Thymus (tissue), 11 donors: Measurements from ENCODE around the gene KIRREL1. TPM values are rescaled to one million over a fixed set of nuclear protein-coding genes. Genes with fewer than 3 reads are reported as not detected.
A peak's percentile ranks its signal among the peaks of the same experiment; 100 is the strongest.

Source experiments
- DNase-seq, 9 donors: peaks; one replicate each; pipeline ENCODE4 v3.0.0-alpha.2; 2013; ENCODE audit warnings: low spot score in 9 of 9, low read depth in 6 of 9, missing footprints in 1 of 9
- H3K27ac ChIP-seq, 2 donors: one replicate each; pipeline ENCODE4 v1.5.1; 2013; ENCODE audit warnings: control low read depth in 1 of 2, low read depth in 1 of 2, low read length in 1 of 2, mild to moderate bottlenecking in 1 of 2, moderate library complexity in 1 of 2
- H3K27me3 ChIP-seq, 2 donors: one replicate each; pipeline ENCODE4 v1.5.1; 2013; ENCODE audit warnings: low read length in 1 of 2; ENCODE audit not compliant: control insufficient read depth in 2 of 2, insufficient read depth in 1 of 2
- H3K36me3 ChIP-seq, 2 donors: one replicate each; pipeline ENCODE4 v1.5.1; 2013; ENCODE audit warnings: low read length in 1 of 2, mild to moderate bottlenecking in 1 of 2, moderate library complexity in 1 of 2; ENCODE audit not compliant: control insufficient read depth in 2 of 2, insufficient read depth in 2 of 2
- H3K4me1 ChIP-seq, 2 donors: one replicate each; pipeline ENCODE4 v1.5.1; 2013; ENCODE audit warnings: low read length in 2 of 2; ENCODE audit not compliant: control insufficient read depth in 2 of 2, insufficient read depth in 2 of 2
- H3K4me3 ChIP-seq, 2 donors: one replicate each; pipeline ENCODE4 v1.5.1; 2013; ENCODE audit warnings: low read length in 2 of 2, control low read depth in 1 of 2, mild to moderate bottlenecking in 1 of 2
- H3K9me3 ChIP-seq, 2 donors: one replicate each; pipeline ENCODE4 v1.5.1; 2013; ENCODE audit warnings: low read length in 1 of 2, mild to moderate bottlenecking in 1 of 2; ENCODE audit not compliant: control insufficient read depth in 2 of 2, insufficient read depth in 1 of 2
- WGBS: extraction: QIAGEN DNeasy Blood & Tissue Kit; methylation state at CpG from one replicate; pipeline ENCODE4 v1.1.7; 2013; 5-methylcytosine and 5-hydroxymethylcytosine counted together
- polyA plus RNA-seq: library from polyadenylated mRNA; stranded (reverse); fragments of 200-250 nt; gene quantifications from one replicate; pipeline ENCODE4 v1.2.3, GENCODE V29; 2013
- total RNA-seq: library from RNA; stranded (reverse); fragments of 120-200 nt; gene quantifications from one replicate; pipeline ENCODE4 v1.2.4, GENCODE V29; 2013
- donor health status: healthy.

KIRREL1 gene
- total and polyA plus RNA-seq, 2 donors, result 3.4 to 5.9 TPM

DNA sequence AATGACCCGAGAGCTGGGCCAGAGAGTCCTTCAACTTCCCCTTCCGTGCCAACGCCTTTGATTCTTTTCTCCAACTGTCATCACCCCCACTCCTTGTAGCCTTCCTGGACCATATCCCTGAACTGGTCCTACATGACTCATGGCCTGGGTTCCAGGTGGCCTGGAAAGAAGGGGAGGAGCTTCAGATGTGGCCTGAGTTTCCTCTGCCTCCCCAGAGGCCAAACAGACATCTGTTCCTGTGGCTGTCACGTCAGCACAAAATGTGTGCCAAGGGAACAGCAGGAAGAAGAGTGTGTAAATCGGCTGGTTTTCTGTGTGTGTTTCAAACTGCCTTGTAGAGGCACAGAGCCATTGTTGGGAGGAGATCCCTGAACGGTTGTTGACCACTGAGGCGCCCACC is 24.9 kb upstream of the KIRREL1 start:
- no peak for DNase-seq
- no peaks in the 10 kb centered on the region for H3K36me3 ChIP-seq
- 67% methylated on average over 7 of the region's 7 CpGs for WGBS
- no peaks in the 10 kb centered on the region for H3K27me3 ChIP-seq
- no peak overlapping the region for H3K27ac ChIP-seq
- H3K4me3 ChIP-seq, result no peak overlapping the region
- H3K9me3 ChIP-seq, result peaks cover 2 to 8% of the 10 kb centered on the region in 2 donors
- peaks cover 0 to 13% of the 10 kb centered on the region in 2 donors for H3K4me1 ChIP-seq

DNA sequence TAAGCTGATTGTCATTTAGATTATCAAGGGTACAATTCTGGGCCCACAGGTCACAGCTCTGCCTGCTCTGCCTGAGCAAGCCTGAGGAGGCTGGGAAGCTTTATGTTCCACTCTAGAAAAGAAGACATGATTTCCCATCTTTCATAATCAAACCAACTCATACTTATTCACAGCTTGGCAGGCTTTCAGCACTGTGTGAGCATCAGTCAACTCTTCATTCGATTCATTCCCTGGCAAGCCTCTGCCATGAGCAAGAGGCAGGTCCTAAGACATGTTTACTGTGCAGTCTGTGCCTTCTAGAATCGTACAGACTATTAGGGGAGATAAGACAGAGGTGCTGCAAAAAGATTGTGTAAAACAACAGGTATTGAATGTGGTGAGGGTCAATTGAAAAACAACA is 24.5 kb upstream of the KIRREL1 start:
- Histone ChIP-seq H3K27ac (no peak overlapping the region), H3K4me3 (no peak overlapping the region), H3K27me3 (no peaks in the 10 kb centered on the region), H3K4me1 (peaks cover 0 to 10% of the 10 kb centered on the region in 2 donors), H3K36me3 (no peaks in the 10 kb centered on the region), H3K9me3 (peaks cover 2 to 8% of the 10 kb centered on the region in 2 donors)
- DNase-seq, result no peak
- 88% methylated on average over 2 of the region's 2 CpGs for whole genome bisulfite sequencing

- Histone ChIP-seq H3K27me3 (no peaks in the 10 kb centered on the region), H3K4me1 (peaks cover 0 to 10% of the 10 kb centered on the region in 2 donors), H3K36me3 (no peaks in the 10 kb centered on the region), H3K27ac (no peak overlapping the region), H3K9me3 (peaks cover 2 to 8% of the 10 kb centered on the region in 2 donors), H3K4me3 (no peak overlapping the region)
- peak in 2 of 9 donors; percentile 47 to 56 for DNase-seq
- WGBS, result 76% methylated on average over 3 of the region's 3 CpGs
These were observed 23.6 kb upstream of the KIRREL1 start for GRCh38 chr1:157969697-157970485.

- no peak overlapping the region for H3K4me3 ChIP-seq
- no peaks in the 10 kb centered on the region for H3K36me3 ChIP-seq
- H3K4me1 ChIP-seq, result peaks cover 0 to 10% of the 10 kb centered on the region in 2 donors
- H3K27me3 ChIP-seq, result no peaks in the 10 kb centered on the region
- H3K9me3 ChIP-seq, result peaks cover 2 to 8% of the 10 kb centered on the region in 2 donors
- no peak for DNase-seq
- no peak overlapping the region for H3K27ac ChIP-seq
These were observed 21.7 kb upstream of the KIRREL1 start for GRCh38 chr1:157971769-157972168.

DNA sequence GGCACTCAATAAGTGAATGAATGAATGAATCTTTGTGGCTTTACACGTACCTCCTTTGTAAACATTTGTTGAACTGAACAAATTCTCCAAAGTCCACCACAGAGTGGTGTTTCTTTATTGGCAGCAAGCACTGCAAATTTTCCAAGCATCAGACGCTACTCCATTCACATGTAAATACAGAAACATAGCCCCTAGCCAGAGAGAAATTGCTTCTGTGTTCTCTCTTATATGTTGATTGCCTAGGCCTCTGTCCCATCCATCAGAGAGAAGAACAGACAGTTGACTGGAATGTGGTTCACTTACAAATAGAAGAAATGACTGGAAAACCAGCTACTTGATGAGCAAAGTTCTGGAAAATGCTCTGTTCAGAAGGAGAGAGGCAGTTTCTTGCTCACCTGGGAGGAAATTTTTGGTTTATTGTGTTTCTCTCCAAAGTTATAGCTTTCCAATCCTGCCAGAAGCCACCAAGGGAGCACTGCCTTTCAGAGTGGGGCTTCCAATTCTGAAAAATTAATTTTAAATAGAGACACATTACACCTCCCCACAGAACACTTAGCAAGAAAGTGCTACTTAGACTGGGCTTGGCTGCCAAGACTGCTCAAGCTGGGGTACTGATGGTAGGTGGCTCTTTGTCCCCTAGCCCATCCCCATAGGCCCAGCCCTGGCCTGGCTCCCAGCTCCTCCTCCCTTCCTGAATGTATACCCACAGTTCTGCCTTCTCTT is 18.1 kb upstream of the KIRREL1 start:
- no peak for DNase-seq
- H3K4me1 ChIP-seq, result peaks cover 0 to 5% of the 10 kb centered on the region in 2 donors
- H3K36me3 ChIP-seq, result no peaks in the 10 kb centered on the region
- H3K4me3 ChIP-seq, result no peak overlapping the region
- 90% methylated on average over 2 of the region's 2 CpGs for WGBS
- peaks cover 0 to 7% of the 10 kb centered on the region in 2 donors for H3K27me3 ChIP-seq
- H3K27ac ChIP-seq, result no peak overlapping the region
- H3K9me3 ChIP-seq, result peaks cover 2 to 8% of the 10 kb centered on the region in 2 donors

- WGBS, result 98% methylated on average over 2 of the region's 2 CpGs
- Histone ChIP-seq H3K9me3 (no peaks in the 10 kb centered on the region), H3K27ac (no peak overlapping the region), H3K4me3 (no peak overlapping the region), H3K4me1 (peaks cover 0 to 5% of the 10 kb centered on the region in 2 donors), H3K36me3 (no peaks in the 10 kb centered on the region), H3K27me3 (peaks cover 0 to 7% of the 10 kb centered on the region in 2 donors)
- DNase-seq, result no peak
These were observed 16.6 kb upstream of the KIRREL1 start for GRCh38 chr1:157976888-157977287.

GRCh38 chr1:157978586-157979403 is 14.7 kb upstream of the KIRREL1 start:
- peaks cover 0 to 7% of the 10 kb centered on the region in 2 donors for H3K27me3 ChIP-seq
- no peak overlapping the region for H3K4me3 ChIP-seq
- no peak overlapping the region for H3K27ac ChIP-seq
- no peaks in the 10 kb centered on the region for H3K36me3 ChIP-seq
- peak in 2 of 9 donors; percentile 37 to 44 for DNase-seq
- 42% methylated on average over 38 of the region's 38 CpGs for WGBS
- peaks cover 0 to 5% of the 10 kb centered on the region in 2 donors for H3K4me1 ChIP-seq
- no peaks in the 10 kb centered on the region for H3K9me3 ChIP-seq

DNA sequence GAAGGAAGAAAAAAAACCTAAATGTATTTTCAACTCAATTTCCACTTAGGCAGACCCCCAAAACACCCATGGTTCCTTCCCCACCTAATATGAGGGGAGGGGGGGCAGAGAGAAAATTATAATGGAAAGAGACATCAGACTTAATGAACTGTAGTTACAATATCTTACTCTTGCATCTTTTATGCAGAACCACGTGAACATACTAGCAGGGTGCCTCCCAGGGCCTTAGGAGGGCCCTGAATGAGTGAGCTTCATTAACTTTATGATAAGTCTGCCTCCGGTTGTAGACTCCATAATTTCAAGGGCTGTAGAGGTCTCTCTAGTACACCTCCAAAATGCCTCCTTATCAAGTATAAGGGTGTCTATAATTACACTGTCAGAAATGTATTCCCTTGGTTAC is 11.3 kb upstream of the KIRREL1 start:
- Histone ChIP-seq H3K9me3 (no peaks in the 10 kb centered on the region), H3K4me1 (peaks cover 0 to 5% of the 10 kb centered on the region in 2 donors), H3K36me3 (no peaks in the 10 kb centered on the region), H3K27ac (no peak overlapping the region), H3K4me3 (no peak overlapping the region), H3K27me3 (peaks cover 0 to 7% of the 10 kb centered on the region in 2 donors)
- DNase-seq, result no peak
- WGBS, result 93% methylated on average over 2 of the region's 2 CpGs
